OCI-LY1 (cell line): ENCODE results near the gene ZBTB7C.

ENCODE experiments used
- H2AFZ ChIP-seq: fragments of 200-600 bp; sonication (generic), shearing (Covaris generic); 2 replicates; pipeline ENCODE4 v1.6.0; 2014; ENCODE audit warnings: antibody characterized with exemption, mild to moderate bottlenecking, low read length
- H3F3A ChIP-seq: fragments of 200-600 bp; sonication (generic), shearing (Covaris generic); 2 replicates; pipeline ENCODE4 v1.6.0; 2014; ENCODE audit warnings: mild to moderate bottlenecking, antibody characterized with exemption, low read length, moderate library complexity; ENCODE audit not compliant: insufficient read depth
- H3K27ac ChIP-seq: fragments of 200-600 bp; sonication (generic); 2 replicates; pipeline ENCODE4 v1.5.1; 2014; ENCODE audit warnings: low read length, mixed run types, mild to moderate bottlenecking, low read depth; ENCODE audit not compliant: poor library complexity, severe bottlenecking
- H3K27me3 ChIP-seq: fragments of 200-600 bp; sonication (generic); 2 replicates; pipeline ENCODE4 v1.6.0; 2014; ENCODE audit warnings: antibody characterized with exemption, mild to moderate bottlenecking, low read length, moderate library complexity; ENCODE audit not compliant: insufficient read depth
- H3K36me3 ChIP-seq: fragments of 200-600 bp; sonication (generic); 2 replicates; pipeline ENCODE4 v1.6.1; 2014; ENCODE audit warnings: mild to moderate bottlenecking, antibody characterized with exemption, low read length, moderate library complexity, mixed read lengths; ENCODE audit not compliant: insufficient read depth
- H3K4me1 ChIP-seq: fragments of 200-600 bp; sonication (generic); 2 replicates; pipeline ENCODE4 v1.5.1; 2014; ENCODE audit warnings: mild to moderate bottlenecking, low read length, moderate library complexity; ENCODE audit not compliant: insufficient read depth, severe bottlenecking
- H3K4me2 ChIP-seq: fragments of 200-600 bp; sonication (generic), shearing (Covaris generic); 2 replicates; pipeline ENCODE4 v1.6.1; 2014; ENCODE audit warnings: low read length
- H3K4me3 ChIP-seq: fragments of 200-600 bp; sonication (generic); 2 replicates; pipeline ENCODE4 v1.5.1; 2014; ENCODE audit warnings: low read length, low read depth, mild to moderate bottlenecking, mixed read lengths; ENCODE audit not compliant: poor library complexity, severe bottlenecking
- H3K79me2 ChIP-seq: fragments of 200-600 bp; shearing (Covaris generic); 2 replicates; pipeline ENCODE4 v1.6.1; 2016; ENCODE audit warnings: mixed run types, low read length, mixed read lengths; ENCODE audit not compliant: insufficient read depth
- H3K9ac ChIP-seq: fragments of 200-600 bp; sonication (generic), shearing (Covaris generic); 2 replicates; pipeline ENCODE4 v1.6.1; 2014; ENCODE audit warnings: mild to moderate bottlenecking, low read length, mixed read lengths
- H3K9me2 ChIP-seq: fragments of 200-600 bp; sonication (generic), shearing (Covaris generic); 2 replicates; pipeline ENCODE4 v1.6.1; 2014; ENCODE audit warnings: low read depth, mild to moderate bottlenecking, low read length, mixed read lengths
- H3K9me3 ChIP-seq: fragments of 200-600 bp; shearing (Covaris generic); 2 replicates; pipeline ENCODE4 v1.6.1; 2014; ENCODE audit warnings: low read length, mixed read lengths
- H4K20me1 ChIP-seq: fragments of 200-600 bp; sonication (generic), shearing (Covaris generic); 2 replicates; pipeline ENCODE4 v1.6.0; 2016; ENCODE audit warnings: mild to moderate bottlenecking, low read length; ENCODE audit not compliant: insufficient read depth
- EZH2 ChIP-seq: fragments of 200-600 bp; sonication (generic), shearing (Covaris generic); IDR thresholded peaks from 2 replicates; pipeline ENCODE4 v1.8.0; 2017; ENCODE audit warnings: borderline replicate concordance, mixed run types, mild to moderate bottlenecking, antibody characterized with exemption, low read length, moderate library complexity, mixed read lengths
- TF ChIP-seq, protein P1 (sequence below): fragments of 200-600 bp; sonication (generic), shearing (Covaris generic); IDR thresholded peaks from 2 replicates; pipeline ENCODE4 v1.5.1; 2017; ENCODE audit warnings: mild to moderate bottlenecking, antibody characterized with exemption, low read length, moderate library complexity, mixed read lengths

The ZBTB7C gene

DNA sequence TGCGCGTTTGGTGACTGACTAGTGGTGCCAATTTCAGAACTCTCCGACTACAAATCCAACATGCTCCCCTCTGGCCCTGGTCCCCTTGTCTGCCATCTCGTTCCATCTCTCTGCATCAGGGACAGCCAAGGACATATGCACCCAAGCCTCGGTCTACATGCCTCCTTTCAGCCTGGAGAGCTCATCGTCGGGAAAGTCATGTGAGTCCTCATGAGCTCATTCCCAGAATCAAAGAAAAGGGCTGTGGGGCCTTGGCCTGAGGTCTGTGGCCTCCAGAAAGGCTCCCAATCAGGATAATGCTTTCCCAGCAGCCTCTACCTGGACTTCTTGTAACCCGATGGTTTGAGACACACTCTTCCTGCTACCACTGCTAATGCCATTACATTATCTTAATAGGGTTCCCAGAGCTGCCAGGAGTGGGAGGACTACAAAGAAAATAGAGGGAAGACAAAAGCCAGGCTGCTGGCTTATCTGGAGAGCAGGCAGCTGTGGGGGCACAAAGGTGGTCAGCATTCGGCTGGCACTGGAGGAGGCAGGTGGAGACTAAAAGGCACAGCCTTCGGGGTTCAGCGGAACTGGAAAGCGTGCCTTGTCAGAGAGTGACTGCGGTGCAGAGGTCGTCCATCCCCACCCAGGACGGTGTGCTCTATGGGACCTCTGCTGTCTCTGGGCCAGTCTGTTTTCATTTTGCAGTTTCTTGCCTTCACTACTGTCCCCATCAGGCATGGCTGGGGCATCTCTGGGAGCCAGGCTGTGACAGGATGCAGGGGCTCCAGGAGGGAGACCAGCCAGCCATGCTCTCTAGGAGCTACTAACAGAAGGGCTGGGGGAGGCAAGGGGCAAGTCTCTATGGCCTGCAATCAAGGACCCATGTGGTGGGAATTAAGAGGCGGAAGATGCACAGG, 374.3 kb downstream of the ZBTB7C start:
- Histone ChIP-seq H3K4me2 (no peak overlapping the region), H3K9me3 (no peaks in the 10 kb centered on the region), H3K36me3 (no peaks in the 10 kb centered on the region), H3K79me2 (no peaks in the 10 kb centered on the region), H3K4me3 (no peak overlapping the region), H2AFZ (no peak overlapping the region), H3F3A (no peaks in the 10 kb centered on the region), H3K4me1 (no peaks in the 10 kb centered on the region), H3K9me2 (no peaks in the 10 kb centered on the region), H3K27me3 (no peaks in the 10 kb centered on the region), H3K27ac (no peak overlapping the region), H3K9ac (no peak overlapping the region), H4K20me1 (no peaks in the 10 kb centered on the region)
- TF ChIP-seq EZH2, result no peak
- TF ChIP-seq, protein P1, sequence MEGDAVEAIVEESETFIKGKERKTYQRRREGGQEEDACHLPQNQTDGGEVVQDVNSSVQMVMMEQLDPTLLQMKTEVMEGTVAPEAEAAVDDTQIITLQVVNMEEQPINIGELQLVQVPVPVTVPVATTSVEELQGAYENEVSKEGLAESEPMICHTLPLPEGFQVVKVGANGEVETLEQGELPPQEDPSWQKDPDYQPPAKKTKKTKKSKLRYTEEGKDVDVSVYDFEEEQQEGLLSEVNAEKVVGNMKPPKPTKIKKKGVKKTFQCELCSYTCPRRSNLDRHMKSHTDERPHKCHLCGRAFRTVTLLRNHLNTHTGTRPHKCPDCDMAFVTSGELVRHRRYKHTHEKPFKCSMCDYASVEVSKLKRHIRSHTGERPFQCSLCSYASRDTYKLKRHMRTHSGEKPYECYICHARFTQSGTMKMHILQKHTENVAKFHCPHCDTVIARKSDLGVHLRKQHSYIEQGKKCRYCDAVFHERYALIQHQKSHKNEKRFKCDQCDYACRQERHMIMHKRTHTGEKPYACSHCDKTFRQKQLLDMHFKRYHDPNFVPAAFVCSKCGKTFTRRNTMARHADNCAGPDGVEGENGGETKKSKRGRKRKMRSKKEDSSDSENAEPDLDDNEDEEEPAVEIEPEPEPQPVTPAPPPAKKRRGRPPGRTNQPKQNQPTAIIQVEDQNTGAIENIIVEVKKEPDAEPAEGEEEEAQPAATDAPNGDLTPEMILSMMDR, result no peak

DNA sequence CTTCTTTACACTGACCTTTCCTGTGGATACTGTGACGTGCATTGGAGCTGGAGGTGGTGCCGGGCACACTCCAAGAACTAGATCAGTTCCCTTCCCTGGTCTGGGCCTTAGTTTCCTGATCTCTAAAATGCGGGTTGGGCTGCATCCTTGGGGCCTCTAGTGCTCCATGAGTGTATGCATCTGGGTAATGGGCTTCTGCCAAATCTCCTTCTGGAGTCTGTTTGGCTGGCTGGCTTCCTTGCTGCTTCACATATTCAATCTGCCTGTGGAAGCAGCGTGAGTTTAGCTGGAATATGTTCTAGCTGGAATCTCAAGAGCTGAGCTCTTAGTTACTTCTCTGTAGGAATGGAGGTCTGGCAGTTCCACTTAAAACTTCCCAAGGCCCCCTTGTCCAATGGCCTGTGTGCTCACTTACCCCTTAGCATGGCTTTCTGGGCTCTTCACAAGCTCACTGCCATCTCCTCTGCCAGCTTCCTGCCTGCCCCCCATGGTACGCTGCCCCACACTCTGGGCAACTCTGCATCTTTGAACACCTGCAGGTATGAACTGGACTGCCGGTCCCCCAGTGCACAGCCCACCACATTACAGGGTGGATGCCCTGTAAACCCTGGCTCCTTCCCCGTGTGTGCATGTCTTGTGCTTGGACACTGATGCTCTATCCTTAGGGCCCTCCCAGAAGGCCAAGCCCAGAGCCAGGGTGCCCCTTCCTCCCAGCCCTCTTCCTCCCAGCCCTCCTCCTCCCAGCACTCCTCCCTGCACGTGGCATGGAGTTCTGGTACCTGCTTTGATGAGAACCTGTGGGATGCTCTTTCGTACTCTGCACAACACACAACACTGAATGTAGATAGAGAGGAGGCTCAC, 375.2 kb downstream of the ZBTB7C start:
- H3K4me3 ChIP-seq, result no peak overlapping the region
- no peaks in the 10 kb centered on the region for H3K9me2 ChIP-seq
- H3K27ac ChIP-seq, result no peak overlapping the region
- H3K27me3 ChIP-seq, result no peaks in the 10 kb centered on the region
- no peaks in the 10 kb centered on the region for H3K9me3 ChIP-seq
- H2AFZ ChIP-seq, result no peak overlapping the region
- no peaks in the 10 kb centered on the region for H3K4me1 ChIP-seq
- H3K79me2 ChIP-seq, result no peaks in the 10 kb centered on the region
- no peaks in the 10 kb centered on the region for H3F3A ChIP-seq
- H4K20me1 ChIP-seq, result no peaks in the 10 kb centered on the region
- no peaks in the 10 kb centered on the region for H3K36me3 ChIP-seq
- no peak overlapping the region for H3K4me2 ChIP-seq
- no peak overlapping the region for H3K9ac ChIP-seq
- TF ChIP-seq, protein P1, result no peak
- no peak for TF ChIP-seq EZH2

DNA sequence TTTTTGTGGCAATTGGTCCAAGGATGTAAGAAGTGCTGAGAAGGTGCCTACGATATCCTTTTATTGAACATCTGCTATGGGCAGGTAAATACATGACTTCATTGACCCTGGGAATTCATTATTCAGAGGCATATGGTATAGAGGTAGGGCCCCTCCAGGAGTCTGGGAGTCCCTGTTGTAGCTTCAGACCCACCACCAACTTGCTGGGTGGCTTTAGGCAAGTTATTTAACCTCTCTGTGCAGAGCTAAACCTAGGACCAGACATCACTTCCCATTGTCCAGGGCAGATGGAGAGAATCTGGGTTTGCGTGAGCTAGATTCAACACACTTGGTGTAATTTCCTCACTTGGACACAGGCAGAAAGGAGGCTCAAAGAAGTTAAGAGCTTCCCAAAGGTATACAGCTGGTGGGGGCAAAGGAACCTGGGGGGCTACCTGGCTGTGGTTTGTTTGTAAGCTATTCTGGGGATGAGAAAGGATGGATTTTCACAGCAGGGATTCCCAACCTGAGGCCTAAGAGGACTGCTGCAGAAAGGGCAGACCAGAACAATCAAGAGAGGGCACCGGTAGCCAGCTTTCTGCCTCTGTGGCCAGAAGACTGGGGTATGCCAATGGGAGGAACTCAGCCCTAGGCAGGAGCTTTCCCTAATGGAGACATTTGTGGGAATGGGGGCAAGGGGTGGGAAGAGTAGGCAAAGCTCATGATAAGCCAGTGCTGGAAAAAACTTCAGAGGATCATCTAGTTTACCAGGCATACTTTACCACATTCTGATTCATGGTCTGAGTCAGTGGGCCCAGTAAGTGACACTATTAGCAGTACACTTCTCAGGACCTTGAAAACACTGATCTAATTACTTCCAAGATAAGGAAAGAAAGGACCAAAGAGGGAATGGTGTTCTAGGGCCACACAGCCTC, 376.1 kb downstream of the ZBTB7C start:
- Histone ChIP-seq H2AFZ (no peak overlapping the region), H3K4me1 (no peaks in the 10 kb centered on the region), H4K20me1 (no peaks in the 10 kb centered on the region), H3K9me2 (no peaks in the 10 kb centered on the region), H3K9ac (no peak overlapping the region), H3K27me3 (no peaks in the 10 kb centered on the region), H3K79me2 (no peaks in the 10 kb centered on the region), H3K36me3 (no peaks in the 10 kb centered on the region), H3K9me3 (no peaks in the 10 kb centered on the region), H3K4me2 (no peak overlapping the region), H3K4me3 (no peak overlapping the region), H3K27ac (no peak overlapping the region), H3F3A (no peaks in the 10 kb centered on the region)
- TF ChIP-seq, protein P1, result no peak
- no peak for TF ChIP-seq EZH2
